CD4-positive, alpha-beta T cell treated with Interleukin-17A for 1 hour (primary cell): ENCODE data around the gene DENND1C.
"Not testable (repeated sequence)": the region's sequence is repeated elsewhere in the genome, so short reads cannot be mapped to it uniquely, and the experiment has no call there.

Experiments used
- DNase-seq: peaks from one replicate; pipeline ENCODE4 v3.0.0-alpha.2; 2020

Gene DENND1C

DNA sequence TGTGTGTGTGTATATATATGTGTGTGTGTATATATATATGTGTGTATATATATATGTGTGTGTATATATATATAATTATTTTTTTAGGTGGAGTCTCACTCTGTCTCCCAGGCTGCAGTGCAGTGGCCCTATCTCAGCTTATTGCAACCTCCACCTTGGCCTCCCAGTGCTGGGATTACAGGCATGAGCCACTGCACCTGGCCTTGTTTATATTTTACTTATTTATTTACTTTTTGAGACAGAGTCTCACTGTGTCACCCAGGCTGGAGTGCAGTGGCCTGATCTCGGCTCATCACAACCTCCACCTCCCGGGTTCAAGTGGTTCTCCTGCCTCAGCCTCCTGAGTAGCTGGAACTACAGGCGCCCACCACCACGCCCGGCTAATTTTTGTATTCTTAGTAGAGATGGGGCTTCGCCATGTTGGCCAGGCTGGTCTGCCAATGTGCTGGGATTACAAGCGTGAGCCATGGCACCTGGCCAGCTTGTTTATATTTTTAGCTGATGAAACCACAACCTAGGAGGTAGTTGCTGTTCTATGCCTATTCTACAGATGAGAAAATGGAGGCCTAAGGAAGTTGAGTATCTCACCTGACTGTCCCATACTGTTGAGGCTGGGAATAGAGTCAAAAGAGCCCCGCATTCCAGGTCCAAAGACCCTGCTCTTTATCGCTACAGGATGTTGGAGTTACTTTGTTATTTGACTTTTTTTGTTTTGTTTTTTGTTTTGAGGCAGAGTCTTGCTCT lies 26.6 kb upstream of the DENND1C start:
- DNase-seq, result not testable (repeated sequence)

DNA sequence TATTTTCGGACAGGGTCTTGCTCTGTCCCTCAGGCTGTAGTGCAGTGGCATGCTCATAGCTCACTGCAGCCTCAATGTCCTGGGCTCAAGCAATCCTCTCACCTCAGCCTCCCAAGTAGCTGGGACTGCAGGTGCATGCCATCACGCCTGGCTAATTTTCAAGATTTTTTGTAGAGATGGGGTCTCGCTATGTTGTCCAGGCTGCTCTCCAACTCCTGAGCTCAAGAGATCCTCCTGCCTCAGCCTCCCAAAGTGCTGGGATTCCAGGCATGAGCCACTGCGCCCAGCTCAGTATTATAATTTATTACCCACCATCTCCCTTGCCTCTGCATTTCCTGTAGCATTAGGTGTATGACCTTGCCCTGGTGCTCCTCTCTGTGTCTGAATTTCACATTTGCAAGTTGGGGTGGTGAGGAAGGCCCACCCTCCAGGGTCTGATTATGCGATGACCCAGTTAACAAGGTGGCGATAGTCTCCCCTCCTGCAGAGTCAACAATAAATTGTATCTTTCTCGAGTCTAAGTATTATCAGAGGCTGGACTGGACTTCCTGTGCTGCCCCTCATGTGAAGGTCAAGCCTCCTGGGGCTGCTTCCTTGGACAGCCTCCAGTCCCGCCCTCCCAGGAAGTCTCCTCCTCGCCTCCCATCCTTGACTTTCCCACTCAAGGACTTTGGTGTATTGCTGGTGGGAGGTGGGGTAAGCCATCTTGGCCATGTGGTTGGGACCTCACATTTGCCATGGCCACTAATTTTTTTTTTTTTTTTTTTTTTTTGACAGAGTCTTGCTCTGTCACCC lies 22.0 kb upstream of the DENND1C start:
- no peak for DNase-seq

DNA sequence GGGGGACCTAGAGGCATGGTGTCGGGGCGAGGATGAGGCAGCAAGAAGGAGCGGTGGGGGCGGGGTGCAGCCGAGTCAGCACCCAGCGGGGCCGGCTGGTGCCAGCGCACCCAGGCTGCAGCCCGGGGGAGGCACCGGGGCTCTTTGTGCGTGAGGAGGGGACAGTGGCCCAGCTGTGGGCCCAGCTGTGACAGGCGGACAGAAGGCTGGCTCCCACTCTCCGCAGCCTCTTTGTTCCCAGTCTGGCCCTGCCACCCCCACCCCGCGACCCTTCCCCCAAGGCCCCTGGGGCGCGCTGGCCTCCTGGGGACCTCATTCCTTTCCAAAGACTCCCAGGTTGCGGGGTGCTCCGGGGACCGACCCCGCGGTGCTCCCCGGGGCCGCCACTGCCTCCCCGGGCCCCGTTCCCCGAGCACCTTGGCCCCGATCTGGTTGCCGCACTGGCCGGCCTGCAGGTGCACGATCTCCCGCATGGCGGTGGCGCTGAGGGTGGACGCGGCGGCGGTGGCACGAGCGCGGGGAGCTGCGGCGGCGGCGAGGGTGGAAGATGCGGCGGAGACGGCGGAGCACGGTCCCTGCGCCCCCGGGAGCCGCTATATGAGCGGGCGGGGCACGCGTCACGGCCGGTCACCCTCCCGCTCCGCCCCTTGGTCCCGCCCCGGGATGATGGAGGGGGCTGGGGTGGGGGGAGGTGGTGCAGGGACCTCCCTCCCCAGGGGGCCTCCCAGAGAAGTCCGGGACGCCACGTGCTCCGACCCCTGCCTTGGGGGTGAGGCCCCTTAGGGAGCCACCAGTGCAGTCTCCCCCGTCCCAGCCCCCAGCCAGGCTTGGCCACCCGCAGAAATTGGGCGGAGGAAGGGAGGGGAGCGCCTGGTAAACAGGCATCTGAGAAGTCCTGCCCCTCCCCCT lies 20.4 kb upstream of the DENND1C start, which contains the start of gene TUBB4A:
Gene TUBB4A, minus strand, starts transcription at position 570 of the 909 bp plus-strand sequence. Its CDS starts 97 bp downstream, at position 473.
- peak; percentile 38 for DNase-seq

DNA sequence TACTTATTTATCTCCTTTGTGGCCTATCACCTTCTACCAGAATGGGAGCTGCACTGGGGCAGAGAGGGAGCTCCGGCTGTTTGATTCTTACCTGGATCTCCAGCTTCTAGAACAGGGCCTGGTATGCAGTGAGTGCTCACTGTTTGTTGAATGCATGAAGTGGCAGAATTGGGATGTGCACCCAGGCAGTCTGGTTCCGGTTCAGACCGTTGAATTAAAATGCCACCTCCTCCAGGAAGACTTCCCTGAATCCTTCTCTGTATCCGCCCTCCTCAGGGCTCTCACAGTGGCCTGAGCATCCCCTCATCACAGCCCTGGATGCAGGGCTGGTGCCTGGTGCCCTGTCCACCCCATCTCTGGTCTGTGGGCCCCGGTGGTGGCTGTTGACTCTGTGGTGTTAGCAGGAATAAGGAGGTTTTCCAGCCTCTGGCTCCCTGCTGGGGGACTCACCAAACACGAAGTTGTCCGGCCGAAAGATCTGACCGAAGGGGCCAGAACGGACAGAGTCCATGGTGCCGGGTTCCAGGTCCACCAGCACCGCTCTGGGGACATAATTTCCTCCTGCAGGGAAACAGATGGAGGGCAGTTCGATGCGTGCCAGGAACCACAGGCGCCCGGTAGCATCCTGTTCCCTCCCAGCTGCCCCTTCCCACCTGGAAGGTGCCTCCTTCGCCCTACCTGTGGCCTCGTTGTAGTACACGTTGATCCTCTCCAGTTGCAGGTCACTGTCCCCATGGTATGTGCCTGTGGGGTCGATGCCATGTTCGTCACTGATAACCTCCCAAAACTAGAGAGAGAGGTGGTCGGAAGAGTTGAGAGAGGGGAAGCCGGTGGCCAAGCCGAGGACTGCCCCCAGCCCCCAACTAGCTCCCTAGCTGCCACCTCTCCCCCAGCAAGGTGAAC lies 19.5 kb upstream of the DENND1C start:
- no peak for DNase-seq

DNA sequence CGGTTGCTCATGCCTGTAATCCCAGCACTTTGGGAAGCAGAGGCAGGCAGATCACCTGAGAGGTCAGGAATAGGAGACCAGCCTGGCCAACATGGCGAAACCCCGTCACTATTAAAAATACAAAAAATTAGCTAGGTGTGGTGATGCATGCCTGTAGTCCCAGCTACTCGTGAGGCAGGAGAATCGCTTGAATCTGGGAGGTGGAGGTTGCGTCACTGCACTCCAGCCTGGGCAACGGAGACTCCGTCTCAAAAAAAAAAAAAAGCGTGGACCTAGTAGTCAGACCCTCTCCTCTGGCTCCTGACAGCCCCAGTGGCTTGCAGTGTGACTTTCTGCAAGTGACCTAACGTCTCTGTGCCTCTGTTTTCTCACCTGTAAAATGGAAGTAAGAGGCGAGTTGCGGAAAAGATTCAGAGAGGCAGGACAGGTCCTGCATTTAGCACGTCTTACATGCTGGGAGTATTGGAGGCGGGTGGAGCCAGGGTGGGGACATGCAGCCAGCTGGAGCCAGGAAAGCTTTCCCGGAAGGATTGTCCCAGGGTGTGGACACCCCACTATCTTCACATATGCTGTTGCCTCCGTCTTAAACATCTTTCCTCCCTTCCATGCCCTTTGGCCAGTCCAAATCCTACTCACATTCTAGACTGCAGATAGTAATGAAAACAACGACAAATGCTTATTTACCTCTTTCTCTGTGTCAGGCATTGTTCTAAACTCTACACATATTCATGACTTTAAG lies 17.6 kb upstream of the DENND1C start:
- no peak for DNase-seq

DNA sequence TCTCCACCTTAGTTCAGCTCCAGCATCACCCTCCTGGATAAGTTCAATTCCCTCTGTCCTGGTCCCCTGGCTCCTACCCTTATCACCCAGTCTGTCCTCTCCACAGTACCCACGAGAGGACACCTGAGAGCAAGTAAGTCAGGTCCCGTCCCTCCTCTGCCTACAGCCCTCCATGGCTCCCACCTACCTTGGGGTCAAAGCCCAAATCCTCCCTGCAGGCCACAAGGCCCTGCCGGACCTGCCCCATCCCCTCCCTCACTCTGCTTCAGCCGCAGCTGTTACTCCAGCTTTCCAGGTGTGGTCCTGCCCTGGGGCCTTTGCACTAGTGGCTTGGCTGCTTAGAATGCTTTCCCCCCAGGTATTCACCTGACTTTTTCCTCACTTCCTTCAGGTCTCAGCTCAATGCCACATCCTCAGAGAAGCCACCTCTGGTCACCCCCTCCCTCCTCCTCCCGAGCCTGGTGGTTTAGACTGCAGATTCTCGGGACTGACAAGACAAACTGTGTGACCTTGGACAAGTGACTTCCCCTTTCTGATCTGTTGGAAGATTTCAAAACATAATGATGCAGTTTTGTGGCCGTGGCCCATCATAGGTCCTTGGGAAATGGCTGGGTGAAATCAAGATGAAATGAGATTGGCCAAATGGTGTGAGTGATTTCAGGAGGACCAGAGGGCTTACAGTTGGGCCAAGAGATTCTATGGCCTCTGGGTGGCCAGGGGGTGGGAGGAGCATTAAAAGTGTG lies 16.9 kb upstream of the DENND1C start:
- DNase-seq, result no peak

DNA sequence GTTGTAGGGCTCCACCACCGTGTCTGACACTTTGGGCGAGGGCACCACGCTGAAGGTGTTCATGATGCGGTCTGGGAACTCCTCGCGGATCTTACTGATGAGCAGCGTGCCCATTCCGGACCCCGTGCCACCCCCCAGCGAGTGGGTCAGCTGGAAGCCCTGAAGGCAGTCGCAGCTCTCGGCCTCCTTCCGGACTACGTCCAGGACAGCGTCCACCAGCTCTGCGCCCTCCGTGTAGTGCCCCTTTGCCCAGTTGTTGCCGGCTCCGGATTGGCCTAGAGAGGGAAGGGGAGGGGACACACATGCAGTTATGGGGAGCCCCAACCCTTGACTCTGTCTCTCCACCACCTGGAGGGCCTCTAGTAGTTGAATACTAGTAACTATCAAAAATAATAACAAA lies 14.4 kb upstream of the DENND1C start:
- no peak for DNase-seq

DNA sequence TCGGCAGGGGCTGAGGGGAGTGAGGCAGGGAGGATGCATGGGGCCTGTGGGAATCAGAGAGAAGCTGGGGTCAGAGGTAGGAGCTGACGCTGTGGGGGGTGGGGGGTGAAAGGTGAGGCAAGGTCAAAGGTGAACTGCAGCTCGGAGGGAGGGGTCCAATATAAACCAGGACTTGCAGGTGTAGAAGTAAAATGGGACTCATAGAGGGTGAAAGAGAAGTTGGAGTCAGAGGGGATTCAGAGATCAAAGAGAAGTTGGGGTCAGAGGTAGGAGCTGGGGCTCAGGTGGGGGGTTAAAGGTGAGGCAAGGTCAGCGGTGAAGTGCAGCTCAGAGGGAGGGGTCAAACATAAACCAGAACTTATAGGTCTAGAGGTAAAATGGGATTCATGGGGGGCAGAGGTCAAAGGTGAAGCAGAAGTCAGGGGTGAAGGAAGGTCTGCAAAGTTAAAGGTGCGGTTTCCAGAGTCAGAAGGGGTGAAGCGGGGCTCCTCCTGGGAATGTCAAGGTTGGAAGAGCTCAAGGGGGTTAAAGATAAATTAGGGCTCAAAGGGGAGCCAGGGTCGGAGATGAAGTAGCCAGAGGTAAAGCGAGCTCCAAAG lies 12.9 kb upstream of the DENND1C start:
- DNase-seq, result no peak

DNA sequence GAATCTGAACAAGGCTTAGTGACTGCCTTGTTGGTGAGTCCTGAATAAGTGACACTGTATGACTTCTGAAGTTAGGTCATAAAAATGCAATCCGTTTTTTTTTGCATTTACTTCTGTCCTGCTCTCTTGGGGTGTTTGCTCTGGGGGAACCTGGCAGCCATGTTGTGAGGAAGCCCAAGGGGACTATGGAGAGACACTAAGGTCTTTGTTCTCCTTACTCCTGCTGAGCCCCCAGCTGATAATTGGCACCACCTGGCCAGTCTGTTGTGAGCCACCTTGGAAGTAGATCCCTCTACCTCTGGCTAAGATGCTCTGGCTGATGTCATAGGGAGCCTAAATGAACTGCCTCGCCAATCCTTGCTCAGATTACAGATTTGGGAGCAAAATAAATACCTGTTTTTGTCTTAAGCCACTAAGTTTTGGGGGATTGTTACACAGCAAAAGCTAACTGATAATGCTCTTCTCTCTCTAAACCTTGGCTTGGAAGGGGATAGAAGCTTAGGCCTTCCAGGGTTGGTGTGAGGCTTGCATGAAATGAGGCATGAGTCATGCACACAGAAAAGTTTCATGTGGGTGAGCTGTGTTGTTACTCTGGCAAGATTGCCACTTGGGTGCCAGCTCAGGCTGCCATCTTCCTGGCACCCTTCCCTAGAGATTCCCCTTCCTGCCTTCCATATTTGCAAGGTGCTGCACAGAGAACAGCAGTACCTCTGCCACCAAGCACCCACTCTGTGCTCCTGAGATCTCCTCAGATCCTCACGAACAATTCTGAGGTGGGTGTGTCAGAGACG lies 10.4 kb upstream of the DENND1C start:
- no peak for DNase-seq

DNA sequence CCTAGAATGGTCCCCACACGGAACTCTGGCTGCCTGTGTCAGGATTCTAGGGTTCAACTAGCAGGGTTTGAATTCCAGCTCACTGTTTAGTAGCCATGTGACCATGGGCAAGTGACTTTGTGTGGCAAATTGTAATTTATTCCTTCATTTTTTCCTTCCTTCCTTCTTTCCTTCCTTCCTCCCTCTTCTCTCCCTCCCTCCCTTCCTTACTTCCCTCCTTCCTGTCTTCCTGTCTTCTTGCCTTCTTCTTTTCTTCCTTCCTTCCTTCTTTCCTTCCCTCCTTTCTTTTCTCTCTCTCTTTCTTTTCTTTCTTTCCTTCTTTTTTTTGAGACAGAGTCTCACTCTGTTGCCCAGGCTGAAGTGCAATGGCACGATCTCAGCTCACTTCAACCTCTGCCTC lies 8.5 kb upstream of the DENND1C start:
- no peak for DNase-seq

DNA sequence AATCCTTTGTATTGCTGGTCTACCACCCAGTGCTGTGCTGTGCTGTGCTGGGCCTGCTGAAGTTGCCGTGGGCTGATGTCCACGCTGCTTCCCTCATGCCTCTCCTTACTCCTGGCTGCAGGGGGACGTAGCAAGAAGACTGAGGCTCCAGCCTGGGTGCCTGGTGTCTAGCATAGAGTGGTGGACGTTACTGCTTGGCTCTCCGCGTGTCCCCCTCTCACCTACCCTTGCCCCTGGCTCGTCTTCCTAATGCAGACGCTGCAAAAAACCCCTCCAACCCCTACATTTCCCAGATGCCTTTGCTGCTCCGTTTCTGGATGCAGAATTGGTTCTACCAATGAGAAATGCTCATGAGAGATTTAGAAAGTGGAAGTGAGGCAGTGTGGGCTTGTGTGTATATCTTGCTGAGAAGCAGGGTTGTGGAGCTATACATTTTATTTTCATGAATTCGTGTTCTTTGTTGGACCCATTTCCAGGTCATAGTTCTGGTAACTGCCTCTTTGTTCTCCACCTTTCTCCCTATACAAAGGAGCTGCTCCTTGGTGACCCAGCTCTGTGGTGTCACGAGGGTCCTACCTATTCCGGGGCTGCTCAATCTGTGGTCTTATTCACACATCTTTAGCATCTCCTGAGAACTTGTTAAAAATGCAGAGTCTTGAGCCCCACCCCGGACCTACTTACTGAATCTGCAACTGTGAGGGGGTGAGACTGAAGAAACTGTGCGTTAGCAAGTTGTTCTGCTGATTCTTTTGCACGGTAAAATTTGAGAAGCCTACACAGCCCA lies 7.9 kb upstream of the DENND1C start:
- DNase-seq, result peak; percentile 39

DNA sequence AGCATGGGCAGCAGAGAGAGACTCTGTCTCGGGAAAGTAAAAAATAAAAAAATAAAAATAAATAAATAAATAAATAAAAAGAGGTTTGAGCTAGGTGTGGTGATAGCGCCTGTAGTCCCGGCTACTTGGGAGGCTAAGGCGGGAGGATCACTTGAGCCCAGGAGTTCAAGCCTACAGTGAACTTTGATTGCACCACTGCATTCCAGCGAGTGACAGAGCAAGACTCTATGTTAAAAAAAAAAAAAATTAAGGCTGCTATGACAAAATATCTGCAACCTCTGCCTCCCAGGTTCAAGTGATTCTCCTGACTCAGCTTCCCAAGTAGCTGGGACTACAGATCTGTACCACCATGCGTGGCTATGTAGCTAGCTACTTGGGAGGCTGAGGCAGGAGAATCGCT lies 3.2 kb upstream of the DENND1C start:
- DNase-seq, result no peak

DNA sequence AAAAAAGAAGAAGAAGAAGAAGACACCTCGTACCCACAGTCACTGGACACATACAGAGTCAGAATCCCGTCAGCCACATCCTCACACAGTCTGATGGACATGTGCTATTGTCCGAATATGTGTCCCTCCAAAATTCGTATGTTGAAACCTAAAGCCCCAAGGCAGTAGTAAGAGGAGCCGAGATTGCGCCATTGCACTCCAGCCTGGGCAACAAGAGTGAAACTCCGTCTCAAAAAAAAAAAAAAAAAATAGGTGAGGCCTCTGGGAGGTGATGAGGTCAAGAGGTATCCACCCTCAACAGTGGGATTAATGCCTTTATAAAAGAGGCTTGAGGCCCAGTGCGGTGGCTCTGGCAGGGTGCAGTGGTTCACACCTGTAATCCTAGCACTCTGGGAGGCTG lies 2.6 kb upstream of the DENND1C start:
- DNase-seq, result no peak

DNA sequence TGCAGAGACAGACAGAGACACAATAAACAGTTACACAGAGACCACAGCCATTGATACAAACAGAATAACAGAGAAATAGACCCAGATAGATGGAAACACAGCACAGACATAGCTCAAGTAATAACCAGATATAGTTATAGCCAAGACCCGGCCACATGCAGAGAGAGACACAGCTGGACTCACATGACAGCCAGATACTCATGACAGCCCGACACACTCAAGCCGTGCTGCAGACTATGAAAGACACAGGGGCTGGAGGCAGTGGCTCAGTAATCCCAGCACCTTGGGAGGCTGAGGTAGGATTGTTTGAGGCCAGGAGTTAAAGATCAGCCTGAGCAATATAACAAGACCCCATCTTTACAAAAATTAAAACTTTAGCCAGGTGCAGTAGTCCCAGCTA lies 1.6 kb upstream of the DENND1C start:
- DNase-seq, result no peak

DNA sequence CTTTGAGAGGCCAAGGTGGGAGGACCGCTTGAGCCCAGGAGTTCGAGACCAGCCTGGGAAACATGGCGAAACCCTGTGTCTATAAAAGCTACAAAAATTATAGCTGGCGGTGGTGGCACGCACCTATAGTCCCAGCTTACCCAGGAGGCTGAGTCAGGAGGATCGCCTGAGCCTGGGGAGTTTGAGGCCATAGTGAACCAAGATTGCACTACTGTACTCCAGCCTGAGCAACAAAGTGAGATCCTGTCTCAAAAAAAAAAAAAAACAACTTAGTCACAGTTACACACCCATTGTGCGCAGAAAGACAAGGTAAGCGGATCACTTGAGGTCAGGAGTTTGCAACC lies 728 bp upstream of the DENND1C start:
- DNase-seq, result no peak

DNA sequence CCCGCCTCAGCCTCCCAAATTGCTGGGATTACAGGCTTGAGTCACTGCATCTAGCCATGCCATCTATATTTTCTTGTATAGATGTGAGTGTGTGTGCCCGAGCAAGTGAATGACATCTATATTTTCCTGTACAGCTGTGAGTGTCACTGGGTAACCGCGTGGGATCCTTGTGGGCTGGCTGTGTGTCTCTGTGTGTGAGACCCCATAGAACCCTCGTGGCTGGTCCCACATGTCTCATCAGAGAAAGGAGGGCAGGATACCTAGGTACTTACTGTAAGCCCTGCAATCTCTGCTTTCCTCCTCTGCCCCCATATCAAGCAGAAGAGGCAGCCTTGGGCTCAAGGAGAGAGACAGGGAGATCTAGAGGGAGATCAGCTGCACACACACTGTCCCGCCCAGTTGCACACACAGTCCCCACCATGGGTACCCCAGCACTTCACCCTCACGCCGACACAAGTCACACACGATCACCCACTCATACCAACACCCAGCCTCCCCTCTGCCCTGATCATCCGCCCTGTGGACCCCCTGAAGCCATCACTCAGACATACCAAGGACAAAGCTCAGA lies 655 bp downstream of the DENND1C start:
- peak; percentile 34 for DNase-seq

DNA sequence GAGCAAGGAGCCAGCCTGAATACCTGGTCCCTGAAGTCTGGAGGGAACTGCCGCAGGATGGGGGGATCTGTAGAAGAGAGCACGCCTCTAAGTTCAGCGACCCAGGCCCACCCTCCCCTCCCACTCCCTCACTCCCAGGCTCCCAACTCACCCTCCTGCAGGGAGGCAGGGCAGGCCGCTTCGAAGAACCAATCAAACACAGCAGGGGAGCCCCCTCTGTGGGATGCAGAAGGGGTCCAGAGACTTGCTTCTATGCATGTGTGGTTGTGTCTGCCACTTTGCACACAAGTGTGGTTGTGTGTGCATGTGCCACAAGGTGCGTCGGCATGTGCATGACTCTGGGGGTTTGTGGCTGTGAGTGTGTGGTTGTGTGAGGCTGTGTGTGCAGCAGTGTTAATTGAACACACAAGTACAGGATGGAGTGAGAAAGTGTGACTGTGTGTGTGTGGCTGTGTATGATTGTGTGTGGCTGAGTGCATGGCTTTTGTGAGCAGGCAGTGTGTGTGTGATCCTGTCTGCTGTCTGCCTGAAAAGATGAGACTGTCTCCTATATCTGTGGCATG lies 1.7 kb downstream of the DENND1C start:
- DNase-seq, result no peak

DNA sequence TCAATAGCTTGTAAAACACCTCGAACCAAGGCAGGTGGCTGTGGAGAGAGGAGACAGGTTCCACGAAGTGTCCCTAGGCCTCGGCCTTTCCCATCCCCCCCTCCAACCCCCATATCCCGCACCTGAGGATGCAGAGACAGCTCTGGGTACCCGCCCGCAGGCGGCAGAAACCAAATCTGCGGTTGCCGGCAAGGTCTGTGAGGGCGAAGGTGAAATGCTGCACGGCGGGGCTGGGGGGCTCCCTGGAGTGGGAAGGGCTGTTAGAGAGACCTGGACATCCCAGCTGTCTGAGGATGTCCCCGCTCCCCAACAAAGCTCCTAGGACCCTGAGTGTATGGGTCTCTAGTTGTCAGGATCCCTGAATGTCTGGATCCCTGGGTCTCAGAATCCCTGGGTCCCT lies 2.8 kb downstream of the DENND1C start:
- DNase-seq, result no peak
